ENCODE measurements around the gene MPHOSPH9. TPM values are rescaled to one million over a fixed set of nuclear protein-coding genes. Genes with fewer than 3 reads are reported as not detected.

The MPHOSPH9 gene
- total and polyA plus RNA-seq, 2 of the 4 experiments (the other 2 are of a cell fraction): 7.6 to 17.0 TPM

- H2AK5ac ChIP-seq (ENCODE audit: low read depth, low read length): no peak overlapping the region
- ATAC-seq (ENCODE audit: low read depth): no peak
- H2AK9ac ChIP-seq (replicated peaks; ENCODE audit: low read depth, low read length, poor library complexity): no peak overlapping the region
- H4K20me1 ChIP-seq (ENCODE audit: insufficient read depth, low read length): no peaks in the 10 kb centered on the region
- H3K27me3 ChIP-seq (ENCODE audit: control insufficient read depth, insufficient read depth, low read length): no peaks in the 10 kb centered on the region
- H3K56ac ChIP-seq (ENCODE audit: extremely low read depth, insufficient read depth, low read length): no peak overlapping the region
- H4K5ac ChIP-seq (ENCODE audit: low read depth, low read length): no peak overlapping the region
- DNase-seq: no peak
- peaks cover 3% of the 10 kb centered on the region; the same call in 1 of the 2 replicates for H3K9me1 ChIP-seq (ENCODE audit: insufficient read depth, low read length)
- no peak overlapping the region for H2AFZ ChIP-seq (replicated peaks; ENCODE audit: low read length, poor library complexity)
- H3K14ac ChIP-seq (replicated peaks; ENCODE audit: low read depth, low read length): no peak overlapping the region
- BruUV-seq (replicated peaks): no TSS peak
- 0 out of 4 replicates have a peak, but pooled peaks cover 0 to 4% of the 10 kb centered on the region in 2 experiments for H3K79me1 ChIP-seq (ENCODE audit: low read depth in 1 of 2, low read length in 2 of 2)
- in situ Hi-C loops (cut with MboI; ENCODE audit: low sequenced_read_pairs): no loop called here
- TF ChIP-seq FOS (IDR thresholded peaks at IDR 0.05; ENCODE audit: low read depth, low read length) (no peak), CHD1 (IDR thresholded peaks at IDR 0.05; ENCODE audit: low read depth, low read length) (no peak), CEBPB (IDR thresholded peaks at IDR 0.05; ENCODE audit: low read depth, low read length) (no peak)
- no peak overlapping the region for H4K91ac ChIP-seq (ENCODE audit: insufficient read depth, low read depth, low read length)
- no peak overlapping the region for H3K9ac ChIP-seq (ENCODE audit: low read depth, low read length)
- no peak overlapping the region for H3K23ac ChIP-seq (ENCODE audit: low read depth, low read length)
- H2BK120ac ChIP-seq (ENCODE audit: low read depth, low read length): no peak overlapping the region
- dilution Hi-C loops (cut with HindIII; ENCODE audit: low sequenced_read_pairs, unreplicated experiment): no loop called here
- CTCF ChIA-PET: no interaction called here
- POLR2A ChIA-PET (ENCODE audit: unreplicated experiment): no interaction called here
- no peak overlapping the region for H4K8ac ChIP-seq (ENCODE audit: low read depth in 2 of 2, low read length in 2 of 2)
- no peak overlapping the region for H3K4me2 ChIP-seq (ENCODE audit: low read depth, low read length)
- H2BK5ac ChIP-seq (ENCODE audit: low read depth, low read length, poor library complexity, severe bottlenecking): no peak overlapping the region
- peaks cover 11% of the 10 kb centered on the region for H3K36me3 ChIP-seq (ENCODE audit: control insufficient read depth, insufficient read depth, low read length)
- H3K9me3 ChIP-seq (ENCODE audit: control insufficient read depth, insufficient read depth, low read length): no peaks in the 10 kb centered on the region
- H2BK20ac ChIP-seq (ENCODE audit: low read depth, low read length): no peak overlapping the region
- no peak overlapping the region for H2BK15ac ChIP-seq (ENCODE audit: low read depth, low read length)
- no peaks in the 10 kb centered on the region for H3K4me1 ChIP-seq (ENCODE audit: control insufficient read depth, insufficient read depth, low read length)
- no peak overlapping the region for H3K27ac ChIP-seq (ENCODE audit: insufficient read depth, low read length)
- WGBS, 2 experiments (ENCODE audit: extremely low coverage in 2 of 2, insufficient read length in 1 of 2): 94% methylated on average over 5 of the region's 9 CpGs; no CpG with 5 or more reads in 1 of the 2 experiments
- H3K4ac ChIP-seq (ENCODE audit: low read depth, low read length): no peak overlapping the region
- no peak overlapping the region for H3K4me3 ChIP-seq (ENCODE audit: insufficient read depth, low read depth, low read length)
- no peak overlapping the region for H3K18ac ChIP-seq (ENCODE audit: low read depth, low read length)
- intact Hi-C loops (cut with micrococcal nuclease): loop anchor here (5.0 kb wide), 1 partner anchor 43 kb away; no protein-coding TSS in a partner anchor
Observed at GRCh38 chr12:123164710-123165261, 68.2 kb downstream of the MPHOSPH9 start.

All from IMR-90 (cell line).